ENCODE measurements around the gene REC8.

GRCh38 chr14:24177041-24177825, 5.4 kb downstream of the REC8 start:
- TF ChIP-seq, protein P1, sequence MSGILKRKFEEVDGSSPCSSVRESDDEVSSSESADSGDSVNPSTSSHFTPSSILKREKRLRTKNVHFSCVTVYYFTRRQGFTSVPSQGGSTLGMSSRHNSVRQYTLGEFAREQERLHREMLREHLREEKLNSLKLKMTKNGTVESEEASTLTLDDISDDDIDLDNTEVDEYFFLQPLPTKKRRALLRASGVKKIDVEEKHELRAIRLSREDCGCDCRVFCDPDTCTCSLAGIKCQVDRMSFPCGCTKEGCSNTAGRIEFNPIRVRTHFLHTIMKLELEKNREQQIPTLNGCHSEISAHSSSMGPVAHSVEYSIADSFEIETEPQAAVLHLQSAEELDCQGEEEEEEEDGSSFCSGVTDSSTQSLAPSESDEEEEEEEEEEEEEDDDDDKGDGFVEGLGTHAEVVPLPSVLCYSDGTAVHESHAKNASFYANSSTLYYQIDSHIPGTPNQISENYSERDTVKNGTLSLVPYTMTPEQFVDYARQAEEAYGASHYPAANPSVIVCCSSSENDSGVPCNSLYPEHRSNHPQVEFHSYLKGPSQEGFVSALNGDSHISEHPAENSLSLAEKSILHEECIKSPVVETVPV (CRISPR knock-in tag; IDR thresholded peaks at IDR 0.05), result no peak
- TF ChIP-seq ZFP3 (CRISPR knock-in tag; IDR thresholded peaks at IDR 0.05) (no peak), PPARA (CRISPR knock-in tag; IDR thresholded peaks at IDR 0.05; ENCODE audit: borderline replicate concordance) (no peak), ZFP30 (CRISPR knock-in tag; IDR thresholded peaks at IDR 0.05) (no peak), SNAI2 (CRISPR knock-in tag; IDR thresholded peaks at IDR 0.05) (no peak), GLIS3 (CRISPR knock-in tag; IDR thresholded peaks at IDR 0.05) (no peak), ZNF70 (CRISPR knock-in tag; IDR thresholded peaks at IDR 0.05) (no peak)
- TF ChIP-seq, protein P2, sequence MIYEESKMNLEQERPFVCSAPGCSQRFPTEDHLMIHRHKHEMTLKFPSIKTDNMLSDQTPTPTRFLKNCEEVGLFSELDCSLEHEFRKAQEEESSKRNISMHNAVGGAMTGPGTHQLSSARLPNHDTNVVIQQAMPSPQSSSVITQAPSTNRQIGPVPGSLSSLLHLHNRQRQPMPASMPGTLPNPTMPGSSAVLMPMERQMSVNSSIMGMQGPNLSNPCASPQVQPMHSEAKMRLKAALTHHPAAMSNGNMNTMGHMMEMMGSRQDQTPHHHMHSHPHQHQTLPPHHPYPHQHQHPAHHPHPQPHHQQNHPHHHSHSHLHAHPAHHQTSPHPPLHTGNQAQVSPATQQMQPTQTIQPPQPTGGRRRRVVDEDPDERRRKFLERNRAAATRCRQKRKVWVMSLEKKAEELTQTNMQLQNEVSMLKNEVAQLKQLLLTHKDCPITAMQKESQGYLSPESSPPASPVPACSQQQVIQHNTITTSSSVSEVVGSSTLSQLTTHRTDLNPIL (CRISPR knock-in tag; IDR thresholded peaks at IDR 0.05; ENCODE audit: low read depth), result no peak
